ENCODE results near the gene CBX5. TPM values are rescaled to one million over a fixed set of nuclear protein-coding genes. Genes with fewer than 3 reads are reported as not detected.

Gene CBX5
- total and polyA plus RNA-seq, 9 of the 15 experiments (the other 6 are each of a cell fraction or from before 2014, with no cell fraction given) = 32.6 to 102 (median 59.2) TPM

- peak; percentile 34; the same call in 1 of the 2 replicates for TF ChIP-seq CBFA2T3 (IDR thresholded peaks at IDR 0.05)
- no peak for TF ChIP-seq EGR1 (conservative IDR thresholded peaks at IDR 0.05)
- TF ChIP-seq NFRKB (IDR thresholded peaks at IDR 0.05; ENCODE audit: low read depth) = peak; percentile 81; the same call in 1 of the 2 replicates
- 0 out of 2 replicates have a peak, but pooled peaks have one; percentile 22 for TF ChIP-seq ZBTB40 (IDR thresholded peaks at IDR 0.05)
- no peak for TF ChIP-seq ZBTB40 (CRISPR knock-in tag; IDR thresholded peaks at IDR 0.05)
- peak; percentile 51 for TF ChIP-seq HMGN3 (IDR thresholded peaks at IDR 0.05; ENCODE audit: borderline replicate concordance, extremely low read depth, insufficient read length, low read depth, low read length)
- TF ChIP-seq SRSF3 (IDR thresholded peaks at IDR 0.05; ENCODE audit: insufficient read depth, low read length) = no peak
- no peak for TF ChIP-seq ZNF589 (CRISPR knock-in tag; IDR thresholded peaks at IDR 0.05; ENCODE audit: low read depth)
- TF ChIP-seq ZNF143 (CRISPR knock-in tag; IDR thresholded peaks at IDR 0.05) = no peak
- TF ChIP-seq POLR2G (IDR thresholded peaks at IDR 0.05; ENCODE audit: low read depth, low read length) = peak; percentile 55
- TF ChIP-seq CHCHD3 (CRISPR knock-in tag; IDR thresholded peaks at IDR 0.05) = no peak
- TF ChIP-seq KDM1A (IDR thresholded peaks at IDR 0.05) = no peak
- TF ChIP-seq MCM2 (IDR thresholded peaks at IDR 0.05; ENCODE audit: low read depth) = no peak
- peak in 1 of 2 experiments; percentile 77; a peak in 1 of 4 replicates for TF ChIP-seq TBL1XR1 (IDR thresholded peaks at IDR 0.05; ENCODE audit: low read length in 2 of 2)
- TF ChIP-seq ARID4B (CRISPR knock-in tag; IDR thresholded peaks at IDR 0.05) = peak; percentile 60; the same call in 1 of the 2 replicates
These were observed 20.5 kb downstream of the CBX5 start (continued) for GRCh38 chr12:54259194-54260011.
